Heart left ventricle (tissue), 16 donors: ENCODE measurements around the gene PTP4A1. TPM values are rescaled to one million over a fixed set of nuclear protein-coding genes. Genes with fewer than 3 reads are reported as not detected.

ENCODE experiments used
- ATAC-seq, 4 donors: fragments of 200-7000 bp; cut with Tn5 transposase; one replicate each; pipeline ENCODE4 v1.9.1; 2020 to 2022; ENCODE audit warnings: moderate library complexity in 4 of 4, mild to moderate bottlenecking in 3 of 4, moderate number of reproducible peaks in 1 of 4
- DNase-seq, 5 donors: peaks; one replicate each; pipeline ENCODE4 v3.0.0-alpha.2; 2020
- H3K27ac ChIP-seq, 12 donors: fragments of 200-600 bp; sonication (generic) in 4 of 12; one replicate each; pipeline versions ENCODE4 v1.5.0 to v1.8.0; 2016 to 2022; ENCODE audit warnings: mild to moderate bottlenecking in 2 of 12
- H3K27me3 ChIP-seq, 9 donors: fragments of 200-600 bp; sonication (generic) in 2 of 9; one replicate each; pipeline versions ENCODE4 v1.5.1 to v1.8.0; 2016 to 2022; ENCODE audit warnings: mild to moderate bottlenecking in 3 of 9
- H3K36me3 ChIP-seq, 9 donors: fragments of 200-600 bp; sonication (generic) in 2 of 9; one replicate each; pipeline versions ENCODE4 v1.5.0 to v1.8.0; 2018 to 2022; ENCODE audit warnings: mild to moderate bottlenecking in 2 of 9
- H3K4me1 ChIP-seq, 12 donors: fragments of 200-600 bp; sonication (generic) in 4 of 12; one replicate each; pipeline versions ENCODE4 v1.5.0 to v1.8.0; 2016 to 2022; ENCODE audit warnings: mild to moderate bottlenecking in 3 of 12
- H3K4me3 ChIP-seq, 12 donors: fragments of 200-600 bp; sonication (generic) in 4 of 12; one replicate each; pipeline versions ENCODE4 v1.5.0 to v1.8.0; 2017 to 2022; ENCODE audit warnings: mild to moderate bottlenecking in 9 of 12, moderate library complexity in 4 of 12
- H3K9me3 ChIP-seq, 12 donors: fragments of 200-600 bp; sonication (generic) in 4 of 12; one replicate each; pipeline versions ENCODE4 v1.5.0 to v1.8.0; 2016 to 2022; ENCODE audit warnings: mild to moderate bottlenecking in 1 of 12
- CTCF ChIP-seq, 12 donors: fragments of 200-600 bp; sonication (generic) in 4 of 12; IDR thresholded peaks; one replicate each; pipeline versions ENCODE4 v1.5.0 to v1.8.0; 2018 to 2022; ENCODE audit warnings: antibody characterized with exemption in 12 of 12, mild to moderate bottlenecking in 5 of 12
- POLR2A ChIP-seq, 2 donors: fragments of 450-650 bp; IDR thresholded peaks; one replicate each; pipeline ENCODE4 v1.6.1; 2017; ENCODE audit warnings: antibody characterized with exemption in 2 of 2, mild to moderate bottlenecking in 2 of 2, moderate library complexity in 2 of 2
- WGBS, 4 donors: extraction: QIAGEN DNeasy Blood & Tissue Kit in 2 of 4; methylation state at CpG; one replicate each; pipeline versions ENCODE4 v1.1.5 to v1.1.7; 2013 to 2018; 5-methylcytosine and 5-hydroxymethylcytosine counted together
- intact Hi-C, 10 donors: fragments of 100-400 bp; cut with DNase I; formaldehyde crosslinking; loops; one replicate each; pipeline versions ENCODE4 v1.11.1 to v1.14.2; 2022
- polyA plus RNA-seq, 2 donors: library from polyadenylated mRNA; stranded (reverse); fragments of 200-250 nt; gene quantifications; one replicate each; pipeline ENCODE4 v1.2.3, GENCODE V29; 2013
- total RNA-seq, 9 donors: library from RNA; depleted of rRNA in 2 of 9; stranded (reverse); fragments of >200 nt in 2 of 9; fragmentation: NEBNext Ultra II Directional in 3 of 9; extraction: Animal tissue kit (Norgen Biotek cat#: 25700) in 3 of 9; gene quantifications; one replicate each; pipeline versions ENCODE4 v1.1.0 to v1.2.4, GENCODE V29; 2016 to 2023
- donor health status: ischemic (EF 13 %, LVEDD 7.1; RV severe dilation, severe dysfunction).
- donor health status: healthy with polysubstance abuse.
- donor health status: DM: no; HTN: yes; CAD: no.
- donor health status: DM: no; HTN: no; CAD: no.
- donor health status: ischemic (EF 25% LVEDD 6.9; RV normal size, moderate dysfunction).
- donor health status: ischemic (EF 25% LVEDD 5.7; RV mildly dilated, moderate dysfunction).
- donor health status: healthy.
- donor health status: DM: yes; HTN: yes; CAD: no.
- donor health status: ischemic (EF 35%, LVEDD 5.7; RV mildly dilated, moderate dysfunction).
- donor health status: nonischemic (EF 11% LVEDD 7.7; RV severe dilation, severe dysfunction).
- donor health status: DM: yes; HTN: yes; CAD: no.
- donor health status: PGD.
- donor health status: ischemic (EF 29% LVEDD 5.4; RV normal size, mild dysfunction).
- donor health status: nonischemic (EF 23%, LVEDD 6.1; RV moderate dilation, normal function).

Gene PTP4A1
- total and polyA plus RNA-seq, 11 donors, result 6.3 to 73.5 (median 40.6) TPM

- DNase-seq, result no peak
- TF ChIP-seq POLR2A (IDR thresholded peaks at IDR 0.05) (no peak), CTCF (IDR thresholded peaks at IDR 0.05) (no peak)
- 63 to 68% (median 63%) methylated on average over 2 of the region's 2 CpGs for WGBS, 4 donors
- ATAC-seq, result no peak
- Histone ChIP-seq H3K27ac (no peak overlapping the region), H3K27me3 (peaks cover 0 to 4% (median 0%) of the 10 kb centered on the region in 9 donors), H3K36me3 (no peaks in the 10 kb centered on the region), H3K9me3 (no peaks in the 10 kb centered on the region), H3K4me1 (peaks cover 0 to 5% (median 0%) of the 10 kb centered on the region in 12 donors), H3K4me3 (no peak overlapping the region)
- intact Hi-C loops, result no loop called here
These were observed 11.0 kb upstream of the PTP4A1 start for GRCh38 chr6:63561288-63561687.

DNA sequence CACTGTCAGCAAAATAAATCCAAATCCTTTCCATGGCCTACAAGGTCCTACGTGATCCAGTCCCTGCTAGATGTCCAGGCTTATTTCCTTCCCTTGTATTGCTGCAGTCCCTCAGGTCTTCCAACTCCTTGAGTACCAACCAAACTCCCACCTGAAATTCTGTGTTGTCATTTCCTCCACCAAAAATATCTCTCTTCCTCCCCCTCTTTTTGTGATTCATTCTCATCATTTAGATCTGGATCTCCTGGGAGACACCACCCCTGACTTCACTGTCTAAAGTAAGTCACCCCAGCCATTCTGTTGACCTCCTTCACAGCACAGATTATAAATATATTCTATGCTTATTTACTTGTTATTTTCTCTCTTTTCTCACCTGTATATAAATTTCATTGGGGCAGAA is 9.0 kb upstream of the PTP4A1 start:
- TF ChIP-seq CTCF (IDR thresholded peaks at IDR 0.05) (no peak), POLR2A (IDR thresholded peaks at IDR 0.05) (no peak)
- ATAC-seq, result no peak
- intact Hi-C loops, result no loop called here
- Histone ChIP-seq H3K4me3 (no peak overlapping the region), H3K27ac (no peak overlapping the region), H3K9me3 (peaks cover 0 to 11% (median 0%) of the 10 kb centered on the region in 12 donors), H3K36me3 (no peaks in the 10 kb centered on the region), H3K4me1 (peaks cover 0 to 5% (median 0%) of the 10 kb centered on the region in 12 donors), H3K27me3 (no peaks in the 10 kb centered on the region)
- no peak for DNase-seq
- WGBS, 4 donors, result 67 to 86% (median 77%) methylated on average over 1 of the region's 1 CpG

GRCh38 chr6:63565058-63565726 is 7.1 kb upstream of the PTP4A1 start:
- no peak for TF ChIP-seq POLR2A (IDR thresholded peaks at IDR 0.05)
- TF ChIP-seq CTCF (IDR thresholded peaks at IDR 0.05), result no peak
- Histone ChIP-seq H3K4me1 (peaks cover 0 to 5% (median 0%) of the 10 kb centered on the region in 12 donors), H3K36me3 (no peaks in the 10 kb centered on the region), H3K4me3 (no peak overlapping the region), H3K27me3 (no peaks in the 10 kb centered on the region), H3K9me3 (peaks cover 0 to 11% (median 0%) of the 10 kb centered on the region in 12 donors), H3K27ac (no peak overlapping the region)
- DNase-seq, result no peak
- no peak for ATAC-seq
- 84 to 89% (median 86%) methylated on average over 4 of the region's 4 CpGs for WGBS, 4 donors
- intact Hi-C loops, result no loop called here

DNA sequence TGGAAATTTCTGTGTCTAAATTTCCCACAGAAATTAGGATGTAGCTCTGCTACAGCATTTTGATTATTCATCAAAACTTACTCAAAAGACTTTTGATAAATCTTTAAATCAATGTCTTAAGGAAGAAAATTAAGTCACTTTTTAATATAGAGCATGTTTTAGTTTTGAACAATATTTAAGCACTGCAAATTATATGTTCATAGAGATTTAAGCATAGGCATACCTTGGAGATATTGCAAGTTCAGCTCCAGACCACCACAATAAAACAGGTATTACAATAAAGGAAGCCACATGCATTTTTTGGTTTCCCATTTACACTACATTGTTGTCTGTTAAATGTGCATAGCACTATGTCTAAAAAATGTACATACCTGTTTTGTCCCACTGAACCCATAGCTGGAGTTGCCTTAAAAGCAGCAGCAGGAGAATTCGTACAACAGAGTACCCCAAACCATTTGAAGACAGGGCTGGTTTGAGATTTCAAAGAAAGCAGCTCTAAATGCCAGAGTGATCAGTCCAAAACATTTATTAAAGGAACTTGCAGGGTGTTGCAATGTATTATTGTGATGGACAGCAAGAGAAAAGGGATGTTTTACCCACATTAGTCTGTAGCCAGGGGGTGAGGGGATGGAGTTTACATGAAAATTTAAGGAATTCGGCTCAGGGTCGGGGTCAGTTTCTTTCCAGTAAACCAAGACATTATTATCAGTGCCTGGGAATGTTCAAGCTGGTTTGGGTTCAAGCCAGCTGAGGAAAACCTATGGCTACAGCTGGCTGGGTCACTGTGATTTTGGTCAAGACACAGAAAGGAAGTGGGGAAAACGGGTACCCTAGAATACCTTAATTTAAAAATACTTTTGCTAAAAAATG is 6.3 kb upstream of the PTP4A1 start:
- TF ChIP-seq POLR2A (IDR thresholded peaks at IDR 0.05), result no peak
- TF ChIP-seq CTCF (IDR thresholded peaks at IDR 0.05), result no peak
- intact Hi-C loops, result no loop called here
- 57 to 79% (median 66%) methylated on average over 4 of the region's 4 CpGs for WGBS, 4 donors
- no peak for ATAC-seq
- Histone ChIP-seq H3K36me3 (no peaks in the 10 kb centered on the region), H3K27ac (no peak overlapping the region), H3K4me3 (no peak overlapping the region), H3K9me3 (peaks cover 0 to 11% (median 0%) of the 10 kb centered on the region in 12 donors), H3K4me1 (peaks cover 0 to 5% (median 0%) of the 10 kb centered on the region in 12 donors), H3K27me3 (no peaks in the 10 kb centered on the region)
- no peak for DNase-seq
